Measurements from ENCODE around the gene RALGPS1.

- TF ChIP-seq CTCF (conservative IDR thresholded peaks at IDR 0.05): no peak
- TF ChIP-seq ZFX (IDR thresholded peaks at IDR 0.05): no peak
Observed at GRCh38 chr9:126885131-126885641, 29.4 kb upstream of the RALGPS1 start.
